Measurements from ENCODE around the gene RRP1. TPM values are rescaled to one million over a fixed set of nuclear protein-coding genes. Genes with fewer than 3 reads are reported as not detected.
A peak's percentile ranks its signal among the peaks of the same experiment; 100 is the strongest.

Gene RRP1
- total RNA-seq, 1 experiment from 2014 or later, result 76.7 TPM

- TF ChIP-seq, protein P1, sequence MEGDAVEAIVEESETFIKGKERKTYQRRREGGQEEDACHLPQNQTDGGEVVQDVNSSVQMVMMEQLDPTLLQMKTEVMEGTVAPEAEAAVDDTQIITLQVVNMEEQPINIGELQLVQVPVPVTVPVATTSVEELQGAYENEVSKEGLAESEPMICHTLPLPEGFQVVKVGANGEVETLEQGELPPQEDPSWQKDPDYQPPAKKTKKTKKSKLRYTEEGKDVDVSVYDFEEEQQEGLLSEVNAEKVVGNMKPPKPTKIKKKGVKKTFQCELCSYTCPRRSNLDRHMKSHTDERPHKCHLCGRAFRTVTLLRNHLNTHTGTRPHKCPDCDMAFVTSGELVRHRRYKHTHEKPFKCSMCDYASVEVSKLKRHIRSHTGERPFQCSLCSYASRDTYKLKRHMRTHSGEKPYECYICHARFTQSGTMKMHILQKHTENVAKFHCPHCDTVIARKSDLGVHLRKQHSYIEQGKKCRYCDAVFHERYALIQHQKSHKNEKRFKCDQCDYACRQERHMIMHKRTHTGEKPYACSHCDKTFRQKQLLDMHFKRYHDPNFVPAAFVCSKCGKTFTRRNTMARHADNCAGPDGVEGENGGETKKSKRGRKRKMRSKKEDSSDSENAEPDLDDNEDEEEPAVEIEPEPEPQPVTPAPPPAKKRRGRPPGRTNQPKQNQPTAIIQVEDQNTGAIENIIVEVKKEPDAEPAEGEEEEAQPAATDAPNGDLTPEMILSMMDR (conservative IDR thresholded peaks at IDR 0.05), result no peak
Measured at GRCh38 chr21:43767498-43767983, 21.8 kb upstream of the RRP1 start.

More at GRCh38 chr21:43767498-43767983, 21.8 kb upstream of the RRP1 start:
- H3K36me3 Mint-ChIP-seq (ENCODE audit: insufficient read depth in 1 of 3, low read depth in 3 of 3), result peaks cover 6 to 9% (median 6%) of the 10 kb centered on the region in 3 experiments
- Histone ChIP-seq H3K9me3 (ENCODE audit: control insufficient read depth, low read depth, low read length) (no peaks in the 10 kb centered on the region), H2BK12ac (ENCODE audit: insufficient read length, low read depth, low read length) (no peak overlapping the region), H4K5ac (ENCODE audit: insufficient read length, low read depth, low read length) (peak overlapping the region; percentile 6), H3K27ac (ENCODE audit: insufficient read length, low read depth, low read length) (no peak overlapping the region), H3K79me1 (ENCODE audit: insufficient read depth, low read depth, low read length, poor library complexity, severe bottlenecking) (no peaks in the 10 kb centered on the region), H2AK5ac (ENCODE audit: insufficient read length, low read length) (no peak overlapping the region), H2BK120ac (ENCODE audit: low read depth, low read length, poor library complexity, severe bottlenecking) (no peak overlapping the region), H2AFZ (ENCODE audit: low read length) (no peak overlapping the region), H2BK15ac (ENCODE audit: low read depth, low read length) (no peak overlapping the region), H3T11ph (ENCODE audit: low read length) (no peak overlapping the region), H3K18ac (ENCODE audit: insufficient read length, low read depth, low read length) (no peak overlapping the region), H4K91ac (ENCODE audit: insufficient read length, low read depth, low read length) (peak overlapping the region; percentile 21), H2BK20ac (ENCODE audit: low read depth, low read length, poor library complexity, severe bottlenecking) (no peak overlapping the region), H4K20me1 (ENCODE audit: control insufficient read depth, insufficient read depth, insufficient read length) (no peaks in the 10 kb centered on the region), H3K27me3 (ENCODE audit: insufficient read depth, low read length) (no peaks in the 10 kb centered on the region), H3K56ac (ENCODE audit: insufficient read length, low read depth, low read length) (no peak overlapping the region), H3K23me2 (ENCODE audit: insufficient read length, low read depth, low read length, poor library complexity, severe bottlenecking) (no peaks in the 10 kb centered on the region), H3K4ac (ENCODE audit: low read depth, low read length) (no peak overlapping the region), H2BK5ac (ENCODE audit: insufficient read length, low read length) (no peak overlapping the region), H3K79me2 (ENCODE audit: insufficient read depth, low read length) (no peaks in the 10 kb centered on the region), H3K23ac (ENCODE audit: insufficient read length, low read depth, low read length) (no peak overlapping the region), H3K4me2 (ENCODE audit: insufficient read depth, insufficient read length, low read length) (no peak overlapping the region), H3K4me1 (ENCODE audit: insufficient read depth, low read length) (peaks cover 4% of the 10 kb centered on the region; the same call in 1 of the 2 replicates), H4K8ac (replicated peaks; ENCODE audit: insufficient read length, low read depth, low read length) (no peak overlapping the region), H3K14ac (ENCODE audit: insufficient read depth, low read length) (peak overlapping the region; percentile 5; the same call in 1 of the 2 replicates), H3K9ac (ENCODE audit: extremely low read depth, insufficient read length, low read length) (no peak overlapping the region)
- H3K27me3 Mint-ChIP-seq (ENCODE audit: low read depth), result no peaks in the 10 kb centered on the region
- H3K9me3 Mint-ChIP-seq, result peaks cover 0 to 3% of the 10 kb centered on the region in 2 experiments; a peak in 1 of 5 replicates
- peaks cover 32 to 38% of the 10 kb centered on the region in 2 experiments for H3K4me1 Mint-ChIP-seq
- H3K4me3 Mint-ChIP-seq, result no peak overlapping the region
- no peak for DNase-seq
- no CpG with 5 or more reads among the region's 15 CpGs for WGBS (ENCODE audit: extremely low coverage, insufficient read length, low lambda C conversion rate)
- peak overlapping the region; percentile 84 to 93 (median 90); a peak in 5 of 7 replicates for H3K27ac Mint-ChIP-seq

Measured in H9 (cell line).